Measurements from ENCODE around the gene POMGNT2. TPM values are rescaled to one million over a fixed set of nuclear protein-coding genes. Genes with fewer than 3 reads are reported as not detected.

Gene POMGNT2
- total and polyA plus RNA-seq, 2 donors (not counting 1 experiment from before 2014, with no cell fraction given), result 7.9 to 12.7 TPM

DNA sequence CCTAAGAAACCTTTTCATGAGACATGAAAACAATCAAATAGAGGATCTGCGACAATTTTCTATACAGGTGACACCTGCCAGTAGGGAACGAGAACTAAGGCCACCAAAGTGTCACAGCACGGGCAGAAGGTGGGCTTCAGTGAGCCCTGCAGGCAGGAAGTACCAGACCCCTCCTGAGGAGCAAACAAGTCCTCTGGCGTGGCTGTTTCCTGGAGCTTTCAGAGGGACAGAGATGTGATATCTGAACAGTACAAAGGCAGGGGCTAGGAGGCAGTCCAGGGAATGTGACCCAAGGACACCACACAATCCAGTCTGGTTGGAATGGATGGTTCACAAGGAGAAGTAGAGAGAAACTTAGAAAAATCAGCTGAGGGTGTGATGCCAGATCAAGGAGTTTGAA lies 16.8 kb downstream of the POMGNT2 start:
- Histone ChIP-seq H3K79me2 (ENCODE audit: control insufficient read depth, insufficient read depth, low read length) (no peaks in the 10 kb centered on the region), H3K36me3 (ENCODE audit: control insufficient read depth, insufficient read depth, low read length) (no peaks in the 10 kb centered on the region), H3K27me3 (ENCODE audit: control insufficient read depth, insufficient read depth, low read length) (no peaks in the 10 kb centered on the region), H4K20me1 (ENCODE audit: control insufficient read depth, extremely low read depth, insufficient read depth, low read length) (no peaks in the 10 kb centered on the region), H3K4me2 (ENCODE audit: extremely low read depth, insufficient read depth, low read length) (no peak overlapping the region), H3K27ac (ENCODE audit: insufficient read depth, low read length) (no peak overlapping the region), H3K9me3 (ENCODE audit: control insufficient read depth, insufficient read depth, low read depth, low read length) (no peaks in the 10 kb centered on the region), H3K4me3 (replicated peaks in 1 of 4; ENCODE audit: control extremely low read depth in 1 of 4, insufficient read depth in 1 of 4, low read depth in 3 of 4, low read length in 4 of 4) (no peak overlapping the region), H3K9ac (ENCODE audit: insufficient read depth, low read length) (no peak overlapping the region), H3K4me1 (ENCODE audit: control insufficient read depth, extremely low read depth, insufficient read depth, low read length) (no peaks in the 10 kb centered on the region), H2AFZ (ENCODE audit: low read length) (no peak overlapping the region)
- DNase-seq (ENCODE audit: low read depth in 2 of 2), result no peak
- no peak for TF ChIP-seq EZH2 (IDR thresholded peaks at IDR 0.05; ENCODE audit: low read length, missing control alignments)
- TF ChIP-seq, protein P1, sequence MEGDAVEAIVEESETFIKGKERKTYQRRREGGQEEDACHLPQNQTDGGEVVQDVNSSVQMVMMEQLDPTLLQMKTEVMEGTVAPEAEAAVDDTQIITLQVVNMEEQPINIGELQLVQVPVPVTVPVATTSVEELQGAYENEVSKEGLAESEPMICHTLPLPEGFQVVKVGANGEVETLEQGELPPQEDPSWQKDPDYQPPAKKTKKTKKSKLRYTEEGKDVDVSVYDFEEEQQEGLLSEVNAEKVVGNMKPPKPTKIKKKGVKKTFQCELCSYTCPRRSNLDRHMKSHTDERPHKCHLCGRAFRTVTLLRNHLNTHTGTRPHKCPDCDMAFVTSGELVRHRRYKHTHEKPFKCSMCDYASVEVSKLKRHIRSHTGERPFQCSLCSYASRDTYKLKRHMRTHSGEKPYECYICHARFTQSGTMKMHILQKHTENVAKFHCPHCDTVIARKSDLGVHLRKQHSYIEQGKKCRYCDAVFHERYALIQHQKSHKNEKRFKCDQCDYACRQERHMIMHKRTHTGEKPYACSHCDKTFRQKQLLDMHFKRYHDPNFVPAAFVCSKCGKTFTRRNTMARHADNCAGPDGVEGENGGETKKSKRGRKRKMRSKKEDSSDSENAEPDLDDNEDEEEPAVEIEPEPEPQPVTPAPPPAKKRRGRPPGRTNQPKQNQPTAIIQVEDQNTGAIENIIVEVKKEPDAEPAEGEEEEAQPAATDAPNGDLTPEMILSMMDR (conservative IDR thresholded peaks at IDR 0.05 in 1 of 2, IDR thresholded peaks at IDR 0.05 in 1 of 2; ENCODE audit: low read depth in 1 of 2, low read length in 2 of 2), result no peak

DNA sequence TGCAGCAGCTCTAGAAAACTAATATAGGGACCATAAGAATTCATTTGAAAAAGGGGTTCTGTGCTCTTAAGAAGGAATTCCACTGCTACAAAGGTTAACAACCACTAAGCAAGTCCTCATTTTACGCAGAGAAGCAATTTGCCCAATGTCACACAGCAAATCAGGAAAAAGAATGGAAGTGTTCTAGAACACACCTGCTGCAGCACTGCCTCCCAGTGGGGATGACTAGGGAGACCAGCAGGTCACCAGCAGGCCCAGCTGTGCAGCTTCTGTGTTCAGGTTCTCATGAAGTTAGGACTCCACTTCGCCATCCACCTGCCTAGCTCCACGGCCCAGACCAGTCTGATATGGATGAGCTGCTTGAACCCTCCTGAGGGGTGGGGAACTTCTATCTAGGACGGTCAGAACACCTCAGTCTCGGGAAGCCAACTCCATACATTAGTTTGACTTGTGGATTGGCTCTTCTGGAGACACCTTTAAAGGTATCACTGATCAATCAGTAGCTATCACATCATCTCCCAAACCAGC lies 18.6 kb downstream of the POMGNT2 start:
- no peaks in the 10 kb centered on the region for H3K9me3 ChIP-seq (ENCODE audit: control insufficient read depth, insufficient read depth, low read depth, low read length)
- H3K27ac ChIP-seq (ENCODE audit: insufficient read depth, low read length), result no peak overlapping the region
- H3K79me2 ChIP-seq (ENCODE audit: control insufficient read depth, insufficient read depth, low read length), result no peaks in the 10 kb centered on the region
- TF ChIP-seq EZH2 (IDR thresholded peaks at IDR 0.05; ENCODE audit: low read length, missing control alignments), result no peak
- TF ChIP-seq, protein P1 (conservative IDR thresholded peaks at IDR 0.05 in 1 of 2, IDR thresholded peaks at IDR 0.05 in 1 of 2; ENCODE audit: low read depth in 1 of 2, low read length in 2 of 2), result peak; percentile 5 to 7
- no peak for DNase-seq (ENCODE audit: low read depth in 2 of 2)
- H3K4me3 ChIP-seq (replicated peaks in 1 of 4; ENCODE audit: control extremely low read depth in 1 of 4, insufficient read depth in 1 of 4, low read depth in 3 of 4, low read length in 4 of 4), result no peak overlapping the region
- no peaks in the 10 kb centered on the region for H3K27me3 ChIP-seq (ENCODE audit: control insufficient read depth, insufficient read depth, low read length)
- no peaks in the 10 kb centered on the region for H4K20me1 ChIP-seq (ENCODE audit: control insufficient read depth, extremely low read depth, insufficient read depth, low read length)
- no peak overlapping the region for H3K4me2 ChIP-seq (ENCODE audit: extremely low read depth, insufficient read depth, low read length)
- H2AFZ ChIP-seq (ENCODE audit: low read length), result no peak overlapping the region
- no peak overlapping the region for H3K9ac ChIP-seq (ENCODE audit: insufficient read depth, low read length)
- no peaks in the 10 kb centered on the region for H3K4me1 ChIP-seq (ENCODE audit: control insufficient read depth, extremely low read depth, insufficient read depth, low read length)
- H3K36me3 ChIP-seq (ENCODE audit: control insufficient read depth, insufficient read depth, low read length), result no peaks in the 10 kb centered on the region

DNA sequence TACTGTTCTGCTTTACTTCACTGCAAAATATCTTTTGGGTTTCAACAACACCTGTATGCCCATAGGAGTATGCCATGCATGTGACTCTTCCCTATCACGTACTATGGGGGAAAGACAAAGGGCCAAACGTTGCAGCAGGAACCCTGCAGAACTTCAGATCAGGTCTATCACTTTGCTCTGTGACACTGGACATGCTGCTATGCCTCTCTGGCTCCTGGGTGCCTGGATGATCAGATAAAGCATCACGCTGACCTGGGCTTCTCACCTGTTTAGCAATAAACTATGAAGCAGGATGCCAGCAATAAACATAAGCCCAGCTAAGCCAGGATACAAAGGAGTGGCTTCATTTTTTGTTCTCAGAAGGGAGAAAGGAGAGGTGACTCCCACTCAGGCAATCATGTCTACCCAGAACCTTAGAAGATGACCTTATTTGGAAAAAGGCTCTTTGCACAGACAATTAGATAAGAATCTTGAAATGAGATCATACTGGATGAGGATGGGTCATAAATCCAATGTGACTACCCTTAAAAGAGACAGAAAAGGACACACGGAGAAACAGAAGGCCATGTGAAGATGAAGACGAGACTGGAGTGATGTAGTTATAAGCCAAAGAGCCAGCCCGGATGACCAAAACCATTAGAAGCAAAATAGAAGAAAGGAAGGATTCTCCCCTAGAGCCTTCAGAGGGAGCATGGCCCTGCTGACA lies 19.3 kb downstream of the POMGNT2 start:
- H4K20me1 ChIP-seq (ENCODE audit: control insufficient read depth, extremely low read depth, insufficient read depth, low read length), result no peaks in the 10 kb centered on the region
- H3K27me3 ChIP-seq (ENCODE audit: control insufficient read depth, insufficient read depth, low read length), result no peaks in the 10 kb centered on the region
- H3K36me3 ChIP-seq (ENCODE audit: control insufficient read depth, insufficient read depth, low read length), result no peaks in the 10 kb centered on the region
- no peaks in the 10 kb centered on the region for H3K4me1 ChIP-seq (ENCODE audit: control insufficient read depth, extremely low read depth, insufficient read depth, low read length)
- no peaks in the 10 kb centered on the region for H3K9me3 ChIP-seq (ENCODE audit: control insufficient read depth, insufficient read depth, low read depth, low read length)
- H2AFZ ChIP-seq (ENCODE audit: low read length), result no peak overlapping the region
- H3K9ac ChIP-seq (ENCODE audit: insufficient read depth, low read length), result no peak overlapping the region
- H3K4me3 ChIP-seq (replicated peaks in 1 of 4; ENCODE audit: control extremely low read depth in 1 of 4, insufficient read depth in 1 of 4, low read depth in 3 of 4, low read length in 4 of 4), result no peak overlapping the region
- no peak overlapping the region for H3K4me2 ChIP-seq (ENCODE audit: extremely low read depth, insufficient read depth, low read length)
- H3K79me2 ChIP-seq (ENCODE audit: control insufficient read depth, insufficient read depth, low read length), result no peaks in the 10 kb centered on the region
- peak in 1 of 2 donors; percentile 21 for DNase-seq (ENCODE audit: low read depth in 2 of 2)
- TF ChIP-seq EZH2 (IDR thresholded peaks at IDR 0.05; ENCODE audit: low read length, missing control alignments), result no peak
- TF ChIP-seq, protein P1 (conservative IDR thresholded peaks at IDR 0.05 in 1 of 2, IDR thresholded peaks at IDR 0.05 in 1 of 2; ENCODE audit: low read depth in 1 of 2, low read length in 2 of 2), result no peak
- no peak overlapping the region for H3K27ac ChIP-seq (ENCODE audit: insufficient read depth, low read length)

Data from fibroblast of lung (primary cell).